ENCODE results near the gene GLI1.
"Not testable (repeated sequence)": the region's sequence is repeated elsewhere in the genome, so short reads cannot be mapped to it uniquely, and the experiment has no call there.

Gene GLI1

DNA sequence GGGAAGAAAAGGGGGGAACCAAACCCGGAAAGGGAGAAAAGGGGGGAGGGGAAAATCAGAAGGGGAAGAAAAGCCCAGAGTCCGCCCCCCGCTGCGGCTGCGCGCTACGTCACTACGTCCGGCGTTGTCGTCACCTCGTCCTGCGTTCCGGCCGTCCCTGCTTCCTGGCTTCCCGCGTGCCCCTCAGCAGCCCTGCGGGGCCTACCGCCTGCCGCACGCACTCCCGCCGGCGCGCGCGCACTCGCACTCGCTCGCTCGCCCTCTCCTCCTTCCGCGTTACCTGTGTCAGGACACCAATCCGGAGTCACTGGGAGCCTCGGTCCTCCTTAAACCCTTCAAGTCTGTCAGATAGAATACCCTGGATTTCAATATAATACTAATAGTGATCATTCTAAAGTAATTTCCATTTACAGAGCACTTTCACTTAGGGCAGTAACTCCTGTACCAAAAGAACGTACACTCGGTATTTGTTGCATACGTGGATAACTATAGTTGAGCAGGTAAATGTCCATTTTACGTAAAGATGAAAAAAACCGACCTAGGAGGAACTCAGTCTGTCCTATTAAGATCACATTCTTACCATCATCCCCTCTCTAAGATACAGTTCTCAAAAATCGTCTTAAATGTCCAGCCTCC lies 28.5 kb upstream of the GLI1 start, which contains the start of gene R3HDM2:
Gene R3HDM2 (minus strand): TSS at position 113 of the 636 bp plus-strand sequence. CDS start 120,615 bp downstream, outside the sequence.
- CTCF ChIA-PET = interaction anchor here (1.2 kb wide), 1 partner anchor 159 kb away, joined by 4 read pairs; no protein-coding TSS in a partner anchor
- DNase-seq = peak; percentile 97
- Mint-ChIP-seq H3K36me3 (peaks cover 7% of the 10 kb centered on the region), H3K4me3 (peak within 1 kb of the TSS; percentile 89), H3K9me3 (no peaks in the 10 kb centered on the region), H3K27me3 (peaks cover 5% of the 10 kb centered on the region), H3K4me1 (peaks cover 48% of the 10 kb centered on the region), H3K27ac (peak within 1 kb of the TSS; percentile 98)

DNA sequence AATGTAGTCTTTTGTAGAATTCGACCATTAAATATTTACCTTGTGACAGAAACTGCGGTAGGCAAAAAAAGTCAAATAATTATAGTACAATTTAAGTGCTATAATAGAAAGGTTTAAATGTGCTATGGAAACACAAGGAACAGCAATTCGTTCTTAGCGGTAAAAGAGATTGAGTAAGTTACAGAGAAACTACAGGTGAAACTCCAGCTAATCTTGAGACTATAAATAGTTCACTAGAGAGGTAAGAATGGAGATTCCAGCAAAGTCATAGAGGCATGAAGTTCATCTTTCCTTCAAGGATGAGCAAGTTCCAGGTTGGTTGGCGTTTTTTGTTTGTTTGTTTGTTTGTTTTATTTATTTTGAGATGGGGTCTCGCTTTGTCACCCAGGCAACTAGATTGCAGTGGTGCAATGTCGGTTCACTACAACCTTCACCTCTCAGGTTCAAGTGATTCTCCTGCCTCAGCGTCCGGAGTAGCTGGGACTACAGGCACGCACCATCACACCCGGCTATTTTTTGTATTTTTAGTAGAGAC lies 27.9 kb upstream of the GLI1 start:
- no peaks in the 10 kb centered on the region for H3K9me3 Mint-ChIP-seq
- peaks cover 5% of the 10 kb centered on the region for H3K27me3 Mint-ChIP-seq
- peaks cover 7% of the 10 kb centered on the region for H3K36me3 Mint-ChIP-seq
- H3K27ac Mint-ChIP-seq = peak overlapping the region; percentile 96
- peaks cover 43% of the 10 kb centered on the region for H3K4me1 Mint-ChIP-seq
- CTCF ChIA-PET = interaction anchor here (1.2 to 1.9 kb wide), 3 partner anchors 20 to 160 kb away, joined by 4 to 11 read pairs (median 8); partner anchors contain the start of gene GLI1
- H3K4me3 Mint-ChIP-seq = peak overlapping the region; percentile 83
- no peak for DNase-seq

DNA sequence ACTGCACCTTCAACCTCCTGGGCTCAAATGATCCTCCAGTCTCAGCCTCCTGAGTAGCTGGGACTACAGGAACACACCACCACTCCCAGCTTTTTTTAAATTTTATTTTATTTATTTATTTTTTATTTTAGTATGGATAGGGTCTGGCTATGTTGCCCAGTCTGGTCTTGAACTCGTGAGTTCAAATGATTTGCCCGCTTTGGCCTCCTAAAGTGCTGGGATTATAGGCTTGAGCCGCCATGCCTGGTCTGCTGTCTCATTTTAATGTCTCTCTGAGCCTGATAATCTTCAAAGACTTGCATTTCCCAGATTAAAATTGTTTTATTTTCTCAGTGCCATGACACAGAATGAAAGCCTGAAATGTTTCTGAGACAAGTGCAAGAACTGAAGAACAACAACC lies 26.2 kb upstream of the GLI1 start:
- H3K27me3 Mint-ChIP-seq = peaks cover 5% of the 10 kb centered on the region
- CTCF ChIA-PET = interaction anchor here (1.8 to 1.9 kb wide), 2 partner anchors 18 to 25 kb away, joined by 8 to 11 read pairs; partner anchors contain the start of gene GLI1
- no peak for DNase-seq
- no peak overlapping the region for H3K4me3 Mint-ChIP-seq
- H3K36me3 Mint-ChIP-seq = peaks cover 5% of the 10 kb centered on the region
- H3K27ac Mint-ChIP-seq = no peak overlapping the region
- H3K9me3 Mint-ChIP-seq = no peaks in the 10 kb centered on the region
- H3K4me1 Mint-ChIP-seq = peaks cover 34% of the 10 kb centered on the region

DNA sequence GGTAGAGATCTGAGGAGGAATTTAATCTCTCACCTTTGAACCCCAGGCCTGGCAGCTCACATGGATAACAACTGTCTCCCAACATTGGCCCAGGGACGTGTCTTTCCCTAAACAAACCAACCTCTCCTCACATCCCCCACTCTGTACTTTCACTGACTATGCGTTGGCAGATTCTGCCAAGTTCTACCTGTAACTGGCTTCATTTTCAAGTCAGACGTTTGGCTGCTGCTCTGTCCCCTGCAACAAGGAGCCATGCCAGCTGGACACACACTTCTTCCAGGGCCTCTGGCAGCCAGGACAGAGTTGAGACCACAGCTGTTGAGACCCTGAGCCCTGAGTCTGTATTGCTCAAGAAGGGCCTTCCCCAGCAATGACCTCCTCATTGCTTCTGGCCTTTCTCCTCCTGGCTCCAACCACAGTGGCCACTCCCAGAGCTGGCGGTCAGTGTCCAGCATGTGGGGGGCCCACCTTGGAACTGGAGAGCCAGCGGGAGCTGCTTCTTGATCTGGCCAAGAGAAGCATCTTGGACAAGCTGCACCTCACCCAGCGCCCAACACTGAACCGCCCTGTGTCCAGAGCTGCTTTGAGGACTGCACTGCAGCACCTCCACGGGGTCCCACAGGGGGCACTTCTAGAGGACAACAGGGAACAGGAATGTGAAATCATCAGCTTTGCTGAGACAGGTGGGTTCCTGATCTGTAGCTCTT lies 24.9 kb upstream of the GLI1 start, which contains the start of gene INHBC:
Gene INHBC (plus strand): TSS at position 268 of the 707 bp plus-strand sequence. CDS start 103 bp downstream, at position 371.
- H3K27me3 Mint-ChIP-seq = peaks cover 10% of the 10 kb centered on the region
- H3K9me3 Mint-ChIP-seq = no peaks in the 10 kb centered on the region
- peak within 1 kb of the TSS; percentile 10 for H3K4me3 Mint-ChIP-seq
- H3K4me1 Mint-ChIP-seq = peaks cover 24% of the 10 kb centered on the region
- H3K36me3 Mint-ChIP-seq = peaks cover 1% of the 10 kb centered on the region
- DNase-seq = no peak
- no peak within 1 kb of the TSS for H3K27ac Mint-ChIP-seq
- CTCF ChIA-PET = interaction anchor here (0.6 to 3.3 kb wide), 4 partner anchors 9 to 21 kb away, joined by 3 to 17 read pairs (median 4); partner anchors contain the start of gene INHBE

DNA sequence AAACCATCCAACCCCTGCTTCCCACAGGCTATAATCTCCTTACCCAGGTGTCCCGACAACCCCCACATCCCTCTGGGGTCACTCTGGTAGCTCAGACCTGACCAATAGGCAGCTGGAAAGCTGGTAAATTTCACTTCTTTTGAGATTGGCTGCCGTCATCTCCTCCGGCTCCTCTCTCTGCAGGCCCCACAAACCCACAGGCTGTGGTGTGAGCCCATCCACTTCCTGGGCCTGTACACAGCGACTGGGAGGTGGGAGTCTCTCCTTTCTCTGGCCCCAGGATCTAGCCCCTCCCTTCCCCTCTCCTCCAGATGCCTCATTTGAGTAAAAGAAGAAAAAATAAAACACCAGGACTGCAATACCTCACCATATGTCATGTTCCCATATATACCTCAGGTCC lies 24.3 kb upstream of the GLI1 start:
- H3K27ac Mint-ChIP-seq = no peak overlapping the region
- H3K4me3 Mint-ChIP-seq = peak overlapping the region; percentile 10
- H3K36me3 Mint-ChIP-seq = no peaks in the 10 kb centered on the region
- H3K9me3 Mint-ChIP-seq = no peaks in the 10 kb centered on the region
- peaks cover 15% of the 10 kb centered on the region for H3K27me3 Mint-ChIP-seq
- H3K4me1 Mint-ChIP-seq = peaks cover 18% of the 10 kb centered on the region
- CTCF ChIA-PET = interaction anchor here (0.9 to 3.3 kb wide), 3 partner anchors 14 to 21 kb away, joined by 3 to 17 read pairs (median 4); partner anchors contain the start of gene INHBE
- DNase-seq = no peak

DNA sequence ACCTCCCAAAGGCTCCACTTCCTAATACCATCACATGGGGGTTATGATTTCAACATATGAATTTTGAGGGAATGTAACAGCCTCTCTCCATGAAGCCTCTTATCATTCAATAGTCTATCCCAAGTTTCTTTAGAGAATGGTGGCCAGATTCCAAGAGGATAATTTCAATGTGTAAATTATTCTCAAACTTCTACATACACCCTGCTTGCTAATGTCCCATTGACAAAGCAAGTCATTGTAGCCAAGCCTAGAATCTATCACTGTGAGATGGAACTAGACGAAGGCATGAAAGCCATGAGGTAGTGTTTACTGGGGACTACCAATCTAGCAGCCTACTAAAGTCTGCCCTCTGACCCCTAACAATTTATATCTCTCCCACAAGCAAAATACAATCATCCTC lies 21.2 kb upstream of the GLI1 start:
- H3K4me1 Mint-ChIP-seq = peaks cover 5% of the 10 kb centered on the region
- CTCF ChIA-PET = interaction anchor here (1.1 to 1.9 kb wide), 2 partner anchors 14 to 20 kb away, joined by 5 read pairs; no protein-coding TSS in a partner anchor
- peaks cover 25% of the 10 kb centered on the region for H3K27me3 Mint-ChIP-seq
- H3K27ac Mint-ChIP-seq = no peak overlapping the region
- peaks cover 4% of the 10 kb centered on the region for H3K36me3 Mint-ChIP-seq
- peaks cover 13% of the 10 kb centered on the region for H3K9me3 Mint-ChIP-seq
- no peak for DNase-seq
- H3K4me3 Mint-ChIP-seq = no peak overlapping the region

DNA sequence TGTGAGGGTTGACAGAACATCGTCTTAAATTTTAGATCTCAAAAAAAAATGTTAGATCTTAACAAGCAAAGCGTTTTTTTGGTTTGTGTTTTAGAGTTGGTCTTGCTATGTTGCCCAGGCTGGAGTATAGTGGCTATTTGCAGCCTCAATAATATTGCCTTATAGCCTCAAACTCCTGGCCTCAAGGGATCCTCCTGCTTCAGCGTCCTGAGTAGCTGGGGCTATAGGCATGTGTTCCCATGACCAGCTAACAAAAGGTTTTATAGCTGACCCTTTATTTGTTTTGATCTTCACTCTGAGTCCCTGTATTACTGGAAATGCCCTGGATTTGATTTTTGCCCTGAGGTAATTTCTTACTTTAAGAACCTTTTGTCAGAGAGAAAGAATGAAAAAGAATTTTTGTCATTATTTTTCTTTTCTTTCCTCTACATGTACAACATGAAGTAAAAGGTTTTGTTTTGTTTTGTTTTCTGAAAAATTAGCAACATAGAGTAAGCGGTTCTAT lies 19.8 kb upstream of the GLI1 start:
- H3K36me3 Mint-ChIP-seq = peaks cover 4% of the 10 kb centered on the region
- CTCF ChIA-PET = no interaction called here
- peaks cover 25% of the 10 kb centered on the region for H3K27me3 Mint-ChIP-seq
- peaks cover 5% of the 10 kb centered on the region for H3K4me1 Mint-ChIP-seq
- H3K9me3 Mint-ChIP-seq = peaks cover 13% of the 10 kb centered on the region
- no peak overlapping the region for H3K4me3 Mint-ChIP-seq
- no peak overlapping the region for H3K27ac Mint-ChIP-seq
- no peak for DNase-seq

DNA sequence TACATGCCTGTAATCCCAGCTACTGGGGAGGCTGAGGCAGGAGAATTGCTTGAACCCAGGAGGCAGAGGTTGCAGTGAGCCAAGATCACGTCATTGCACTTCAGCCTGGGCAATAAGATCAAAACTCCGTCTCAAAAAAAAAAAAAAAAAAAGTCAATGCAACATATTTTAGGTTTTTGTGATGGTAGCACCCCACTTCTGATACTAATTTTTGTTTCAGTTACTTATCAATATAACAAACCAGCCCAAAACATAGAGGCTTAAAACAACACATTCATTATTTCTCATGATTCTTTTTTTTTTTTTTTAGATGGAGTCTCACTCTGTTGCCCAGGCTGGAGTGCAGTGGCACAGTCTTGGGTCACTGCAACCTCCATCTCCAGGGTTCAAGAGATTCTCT lies 18.2 kb upstream of the GLI1 start:
- H3K36me3 Mint-ChIP-seq, H3K4me3 Mint-ChIP-seq, H3K27ac Mint-ChIP-seq, DNase-seq, H3K4me1 Mint-ChIP-seq, CTCF ChIA-PET: not testable (repeated sequence)
- peaks cover 13% of the 10 kb centered on the region for H3K9me3 Mint-ChIP-seq
- H3K27me3 Mint-ChIP-seq = peaks cover 20% of the 10 kb centered on the region

DNA sequence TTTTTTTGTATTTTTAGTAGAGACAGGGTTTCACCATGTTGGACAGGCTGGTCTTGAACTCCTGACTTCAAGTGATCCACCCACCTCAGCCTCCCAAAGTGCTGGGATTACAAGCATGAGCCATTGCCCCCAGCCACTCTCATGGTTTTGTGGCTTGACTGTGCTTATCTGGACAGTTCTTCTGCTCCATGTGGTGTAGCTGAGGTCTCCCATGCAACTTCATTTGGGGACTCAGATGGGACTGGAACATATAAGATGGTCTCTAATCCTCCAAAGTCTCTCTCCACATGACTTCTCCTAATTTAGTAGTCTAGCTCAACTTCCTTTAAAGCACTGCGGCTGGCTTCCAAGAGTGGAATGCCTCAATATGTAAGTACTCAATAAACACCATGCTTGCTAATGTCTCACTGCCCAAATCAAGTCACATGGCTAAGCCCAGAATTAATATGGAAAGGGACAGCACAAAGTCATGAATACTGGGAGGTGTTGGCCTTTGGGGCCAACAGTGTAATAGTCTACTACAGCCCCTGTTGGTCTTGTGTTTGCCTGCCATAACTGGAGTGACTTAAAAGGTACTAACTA lies 17.6 kb upstream of the GLI1 start:
- H3K9me3 Mint-ChIP-seq = peaks cover 13% of the 10 kb centered on the region
- H3K27me3 Mint-ChIP-seq = peaks cover 20% of the 10 kb centered on the region
- no peak overlapping the region for H3K27ac Mint-ChIP-seq
- peaks cover 4% of the 10 kb centered on the region for H3K36me3 Mint-ChIP-seq
- H3K4me3 Mint-ChIP-seq = no peak overlapping the region
- H3K4me1 Mint-ChIP-seq = no peaks in the 10 kb centered on the region
- CTCF ChIA-PET = interaction anchor here (1.3 kb wide), 1 partner anchor 11 kb away, joined by 3 read pairs; no protein-coding TSS in a partner anchor
- no peak for DNase-seq

DNA sequence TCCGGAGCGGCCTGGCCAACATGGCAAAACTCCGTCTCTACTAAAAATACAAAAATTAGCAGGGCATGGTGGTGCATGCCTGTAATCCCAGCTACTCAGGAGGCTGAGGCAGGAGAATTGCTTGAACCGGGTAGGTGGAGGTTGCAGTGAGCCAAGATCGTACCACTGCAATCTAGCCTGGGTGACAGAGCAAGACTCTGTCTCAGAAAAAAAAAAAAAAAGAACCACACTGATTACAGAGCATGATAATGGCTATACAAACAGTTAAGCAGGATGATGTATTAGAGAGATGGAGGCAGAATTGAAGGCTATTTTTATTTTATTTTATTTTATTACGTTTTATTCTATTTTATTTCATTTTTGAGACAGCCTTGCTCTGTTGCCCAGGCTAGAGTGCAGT lies 15.2 kb upstream of the GLI1 start:
- H3K27ac Mint-ChIP-seq, H3K36me3 Mint-ChIP-seq, H3K4me1 Mint-ChIP-seq, DNase-seq, H3K4me3 Mint-ChIP-seq: not testable (repeated sequence)
- Mint-ChIP-seq H3K27me3 (peaks cover 18% of the 10 kb centered on the region), H3K9me3 (peaks cover 13% of the 10 kb centered on the region)
- CTCF ChIA-PET = interaction anchor here (0.8 to 3.6 kb wide), 5 partner anchors 8 to 201 kb away, joined by 3 to 17 read pairs (median 4); partner anchors contain the start of genes GLI1 and INHBE

DNA sequence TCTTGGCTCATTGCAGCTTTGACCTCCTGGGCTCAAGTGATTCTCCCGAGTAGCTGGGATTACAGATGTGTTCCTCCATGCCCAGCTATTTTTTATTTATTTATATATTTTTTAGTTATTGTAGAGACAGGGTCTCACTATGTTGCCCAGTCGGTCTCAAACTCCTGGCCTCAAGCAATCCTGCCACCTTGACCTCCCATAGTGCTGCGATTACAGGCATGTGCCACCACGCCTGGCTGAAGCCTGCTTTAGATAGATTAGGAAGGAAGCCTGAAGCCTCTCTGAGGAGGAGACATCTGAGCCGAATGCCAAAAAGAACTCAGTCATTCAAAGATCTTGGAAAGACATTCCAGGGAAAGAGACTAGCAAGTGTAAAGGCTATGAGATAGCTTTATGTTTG lies 14.8 kb upstream of the GLI1 start:
- Mint-ChIP-seq H3K4me3 (no peak overlapping the region), H3K27me3 (peaks cover 14% of the 10 kb centered on the region), H3K4me1 (no peaks in the 10 kb centered on the region), H3K9me3 (peaks cover 13% of the 10 kb centered on the region), H3K27ac (no peak overlapping the region), H3K36me3 (peaks cover 4% of the 10 kb centered on the region)
- DNase-seq = no peak
- CTCF ChIA-PET = interaction anchor here (1.1 to 3.6 kb wide), 4 partner anchors 11 to 202 kb away, joined by 4 to 17 read pairs (median 6); partner anchors contain the start of genes GLI1 and INHBE

DNA sequence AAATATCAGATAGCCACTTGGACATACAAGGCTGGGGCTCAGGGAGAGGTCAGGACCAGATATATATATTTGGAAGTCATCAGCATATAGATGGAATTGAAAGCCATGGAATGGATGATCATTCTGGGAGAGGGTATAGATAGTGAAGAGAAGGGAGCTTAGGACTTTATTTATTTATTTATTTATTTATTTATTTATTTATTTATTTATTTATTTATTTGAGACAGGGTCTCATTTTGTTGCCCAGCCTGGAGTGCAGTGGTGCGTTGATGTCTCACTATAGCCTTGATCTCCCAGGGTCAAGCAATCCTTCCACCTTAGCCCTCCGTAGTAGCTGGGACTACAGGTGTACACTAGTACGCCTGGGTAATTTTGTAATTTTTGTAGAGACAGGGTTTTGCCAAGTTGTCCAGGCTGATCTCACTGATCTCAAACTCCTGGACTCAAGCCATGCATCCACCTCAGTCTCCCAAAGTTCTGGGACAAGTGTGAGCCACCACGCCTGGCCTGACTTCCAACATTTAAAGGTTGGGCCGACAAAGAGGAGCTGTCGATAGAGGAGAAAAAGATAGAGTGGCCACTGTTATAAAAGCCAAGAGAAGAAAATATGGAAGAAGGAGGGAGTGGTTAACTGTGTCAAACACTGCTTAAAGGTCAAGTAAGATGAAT lies 13.2 kb upstream of the GLI1 start:
- Mint-ChIP-seq H3K4me3 (no peak overlapping the region), H3K27me3 (peaks cover 8% of the 10 kb centered on the region)

DNA sequence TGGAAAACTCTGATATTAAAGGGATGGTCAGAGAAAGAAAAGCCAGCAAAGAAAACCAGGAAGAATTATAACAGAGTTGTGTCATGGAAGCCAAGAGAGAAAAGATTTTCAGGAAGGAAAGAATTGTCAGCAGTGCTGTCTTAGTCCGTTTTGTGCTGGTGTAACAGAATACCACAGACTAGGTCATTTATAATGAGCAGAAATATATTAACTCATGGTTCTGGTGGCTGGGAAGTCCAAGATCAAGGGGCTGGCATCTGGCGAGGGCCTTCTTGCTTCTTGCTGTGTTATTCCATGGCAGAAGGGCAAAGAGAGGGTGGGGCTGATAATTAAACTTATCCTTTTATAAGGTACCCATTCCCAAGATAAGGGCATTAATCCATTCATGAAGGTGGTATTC lies 10.9 kb upstream of the GLI1 start:
- H3K4me1 Mint-ChIP-seq = no peaks in the 10 kb centered on the region
- H3K4me3 Mint-ChIP-seq = no peak overlapping the region
- no peaks in the 10 kb centered on the region for H3K9me3 Mint-ChIP-seq
- H3K27me3 Mint-ChIP-seq = peaks cover 20% of the 10 kb centered on the region
- DNase-seq = no peak
- H3K36me3 Mint-ChIP-seq = no peaks in the 10 kb centered on the region
- H3K27ac Mint-ChIP-seq = no peak overlapping the region
- CTCF ChIA-PET = interaction anchor here (1.2 to 2.5 kb wide), 2 partner anchors 10 to 14 kb away, joined by 3 to 8 read pairs; partner anchors contain the start of genes GLI1 and INHBC

More for the DNA sequence above, 13.2 kb upstream of the GLI1 start:
- no peak overlapping the region for H3K27ac Mint-ChIP-seq
- CTCF ChIA-PET = interaction anchor here (2.5 to 3.6 kb wide), 2 partner anchors 9 to 12 kb away, joined by 8 to 17 read pairs; partner anchors contain the start of genes GLI1 and INHBE
- H3K4me1 Mint-ChIP-seq = no peaks in the 10 kb centered on the region
- peaks cover 2% of the 10 kb centered on the region for H3K36me3 Mint-ChIP-seq
- no peak for DNase-seq
- peaks cover 9% of the 10 kb centered on the region for H3K9me3 Mint-ChIP-seq
